HL-60 (cell line): ENCODE results near the gene PRDM2.

Experiments used
- CTCF ChIP-seq: IDR thresholded peaks from one replicate; pipeline ENCODE4 v1.5.1; 2011; ENCODE audit warnings: low read length, control low read depth, inconsistent platforms; ENCODE audit not compliant: insufficient read depth
- POLR2AphosphoS5 ChIP-seq: IDR thresholded peaks from 2 replicates; pipeline ENCODE4 v1.6.1; 2012; ENCODE audit warnings: low read depth
- REST ChIP-seq: IDR thresholded peaks from 2 replicates; pipeline ENCODE4 v1.6.1; 2012; ENCODE audit warnings: low read depth; ENCODE audit not compliant: insufficient replicate concordance
- SPI1 ChIP-seq: IDR thresholded peaks from 2 replicates; pipeline ENCODE4 v1.6.1; 2012; ENCODE audit warnings: low read depth, mild to moderate bottlenecking, borderline replicate concordance

GRCh38 chr1:13801232-13801631 lies 101.2 kb downstream of the PRDM2 start:
- no peak for TF ChIP-seq CTCF
- no peak for TF ChIP-seq SPI1
- no peak for TF ChIP-seq POLR2AphosphoS5
- no peak for TF ChIP-seq REST
